SKM-1 treated with dmso at 0.1 percent for 144 hours (cell line): ENCODE data around the gene CPED1.
"Not testable (repeated sequence)": the region's sequence is repeated elsewhere in the genome, so short reads cannot be mapped to it uniquely, and the experiment has no call there.

Experiments used
- DNase-seq: peaks from one replicate; lab custom pipeline; 2025; ENCODE audit not compliant: unreplicated experiment; lab: John Stamatoyannopoulos, UW

The CPED1 gene

DNA sequence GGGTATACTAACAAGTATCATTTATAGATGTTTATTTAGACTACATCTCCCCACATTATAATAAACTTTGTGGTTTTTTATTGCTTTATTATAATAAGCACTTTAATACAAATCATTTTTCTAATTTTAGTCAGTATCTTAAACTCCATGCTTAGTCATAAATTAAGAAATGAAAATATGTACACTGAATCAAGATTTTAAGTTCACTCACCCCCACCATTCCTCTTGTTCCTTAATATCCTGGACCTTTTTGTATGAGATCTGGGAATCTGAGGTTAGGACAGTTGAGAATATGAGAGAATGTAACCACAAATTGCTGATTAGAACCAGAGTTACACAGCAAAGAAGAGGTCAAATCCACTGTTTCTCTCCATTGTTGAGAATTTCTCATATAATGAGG is 246.7 kb downstream of the CPED1 start:
- DNase-seq: no peak

GRCh38 chr7:121237601-121238000 is 249.1 kb downstream of the CPED1 start:
- DNase-seq: no peak

DNA sequence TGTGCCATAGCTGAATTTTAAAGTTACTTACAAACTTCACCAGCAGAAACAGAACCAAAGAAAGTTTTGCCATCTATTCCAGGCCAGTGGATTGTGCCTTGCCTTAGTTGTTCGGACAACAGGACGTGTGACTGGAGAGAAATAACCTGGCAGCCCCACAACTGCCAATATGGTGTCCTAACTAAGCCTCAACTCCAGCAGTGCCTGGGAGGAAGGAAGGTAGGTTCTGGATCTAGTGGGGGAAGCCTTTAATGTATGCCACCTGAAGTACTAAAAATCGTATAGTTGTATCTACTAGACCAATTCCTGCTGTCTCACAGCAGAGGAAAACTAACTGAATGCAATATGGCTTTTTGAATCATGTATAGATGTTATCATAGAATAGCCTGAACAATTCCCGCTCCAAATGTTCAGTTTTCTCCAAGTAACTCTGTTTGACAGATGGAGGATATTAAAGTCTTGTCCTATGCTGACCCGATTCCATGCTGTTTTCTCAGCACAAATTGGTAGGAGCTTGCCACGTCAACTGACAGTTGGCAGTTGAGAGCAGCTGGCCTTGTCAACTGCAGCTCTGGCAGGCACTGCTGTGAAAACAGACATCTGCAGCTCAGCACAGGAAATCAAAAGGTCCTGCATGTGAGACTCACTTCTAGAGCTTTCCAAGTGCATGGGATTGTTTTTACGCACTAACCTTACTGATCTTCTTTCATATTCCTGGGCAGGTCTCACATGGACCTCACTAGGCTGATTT is 255.8 kb downstream of the CPED1 start:
- no peak for DNase-seq

DNA sequence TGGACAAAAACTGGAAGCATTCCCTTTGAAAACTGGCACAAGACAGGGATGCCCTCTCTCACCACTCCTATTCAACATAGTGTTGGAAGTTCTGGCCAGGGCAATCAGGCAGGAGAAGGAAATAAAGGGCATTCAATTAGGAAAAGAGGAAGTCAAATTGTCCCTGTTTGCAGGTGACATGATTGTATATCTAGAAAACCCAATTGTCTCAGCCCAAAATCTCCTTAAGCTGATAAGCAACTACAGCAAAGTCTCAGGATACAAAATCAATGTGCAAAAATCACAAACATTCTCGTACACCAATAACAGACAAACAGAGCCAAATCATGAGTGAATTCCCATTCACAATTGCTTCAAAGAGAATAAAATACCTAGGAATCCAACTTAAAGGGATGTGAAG is 262.9 kb downstream of the CPED1 start:
- DNase-seq: not testable (repeated sequence)

DNA sequence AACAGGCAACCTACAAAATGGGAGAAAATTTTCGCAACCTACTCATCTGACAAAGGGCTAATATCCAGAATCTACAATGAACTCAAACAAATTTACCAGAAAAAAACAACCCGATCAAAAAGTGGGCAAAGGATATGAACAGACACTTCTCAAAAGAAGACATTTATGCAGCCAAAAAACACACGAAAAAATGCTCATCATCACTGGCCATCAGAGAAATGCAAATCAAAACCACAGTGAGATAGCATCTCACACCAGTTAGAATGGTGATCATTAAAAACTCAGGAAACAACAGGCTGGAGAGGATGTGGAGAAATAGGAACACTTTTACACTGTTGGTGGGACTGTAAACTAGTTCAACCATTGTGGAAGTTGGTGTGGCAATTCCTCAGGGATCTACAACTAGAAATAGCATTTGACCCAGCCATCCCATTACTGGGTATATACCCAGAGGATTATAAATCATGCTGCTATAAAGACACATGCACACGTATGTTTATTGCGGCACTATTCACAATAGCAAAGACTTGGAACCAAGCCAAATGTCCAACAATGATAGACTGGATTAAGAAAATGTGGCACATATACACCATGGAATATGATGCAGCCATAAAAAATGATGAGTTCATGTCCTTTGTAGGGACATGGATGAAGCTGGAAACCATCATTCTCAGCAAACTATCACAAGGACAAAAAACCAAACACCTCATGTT is 264.2 kb downstream of the CPED1 start:
- not testable (repeated sequence) for DNase-seq

GRCh38 chr7:121259826-121260225 is 271.3 kb downstream of the CPED1 start:
- no peak for DNase-seq

GRCh38 chr7:121261207-121261884 is 272.8 kb downstream of the CPED1 start:
- no peak for DNase-seq

DNA sequence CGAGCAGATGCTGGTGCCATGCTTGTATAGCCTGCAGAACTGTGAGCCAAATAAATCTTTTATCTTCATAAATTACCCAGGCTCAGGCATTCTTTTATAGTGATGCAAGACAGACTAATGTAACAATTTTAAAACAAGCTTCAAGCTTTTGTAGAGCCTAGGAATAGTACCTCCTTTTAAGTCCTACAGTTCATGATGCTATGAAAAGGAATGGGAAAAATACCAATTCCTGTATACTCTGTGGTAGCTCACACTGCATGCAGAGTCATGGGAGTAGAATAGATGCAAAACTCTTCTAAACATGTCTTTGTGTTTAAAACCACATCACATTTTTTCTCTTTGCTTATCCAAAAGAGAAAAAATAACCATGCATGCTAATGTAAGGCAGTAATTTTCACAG is 273.7 kb downstream of the CPED1 start:
- DNase-seq: no peak

DNA sequence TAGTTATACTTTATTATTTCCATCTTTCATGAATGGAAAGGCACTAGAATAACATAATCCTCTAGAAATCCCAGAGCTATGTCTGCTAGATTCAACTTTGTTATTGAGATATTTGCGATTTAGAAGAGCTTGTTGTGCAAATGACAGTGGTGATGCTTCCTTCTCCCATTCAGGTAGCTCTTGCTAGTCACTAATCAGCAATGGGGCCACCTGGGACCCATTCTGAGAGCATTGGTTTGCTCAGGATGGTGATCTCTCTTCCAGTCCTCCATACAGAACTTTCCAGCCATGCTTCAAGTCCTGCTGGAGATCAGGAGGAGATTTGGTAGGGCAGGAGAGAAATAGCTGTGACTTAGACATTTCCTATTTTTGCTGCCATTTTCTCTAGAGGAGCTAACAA is 274.5 kb downstream of the CPED1 start:
- no peak for DNase-seq

DNA sequence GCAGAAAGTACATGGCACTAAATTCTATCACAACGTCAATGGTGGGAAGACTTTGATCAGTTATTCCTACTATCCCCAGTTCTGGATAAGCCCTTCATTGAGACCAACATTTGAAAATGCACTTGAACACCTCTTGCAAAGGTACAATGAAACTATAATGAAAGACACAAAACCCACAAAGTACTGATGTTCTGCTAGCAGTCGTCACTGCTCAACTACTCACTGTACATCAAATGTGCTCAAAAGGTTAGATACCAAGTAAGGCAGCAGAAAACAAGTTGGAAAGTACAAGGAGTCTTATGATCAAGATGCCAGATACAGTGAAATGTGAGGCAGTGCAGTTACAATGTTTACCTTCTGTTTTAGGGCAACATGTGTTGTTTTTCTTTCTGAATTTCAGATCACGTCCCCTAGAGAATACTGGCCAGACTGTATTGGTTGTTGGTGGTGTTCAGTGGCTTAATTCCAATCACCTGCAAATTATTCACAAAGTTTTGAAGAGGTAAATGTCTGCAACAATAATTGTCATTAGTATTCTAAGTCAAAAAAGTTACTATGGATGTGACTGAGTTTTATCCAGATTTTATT is 277.9 kb downstream of the CPED1 start:
- no peak for DNase-seq

GRCh38 chr7:121267612-121268011 is 279.1 kb downstream of the CPED1 start:
- no peak for DNase-seq

- DNase-seq: no peak
Measured at GRCh38 chr7:121269798-121270197, 281.3 kb downstream of the CPED1 start.

- DNase-seq: no peak
Measured at GRCh38 chr7:121271098-121271497, 282.6 kb downstream of the CPED1 start.

GRCh38 chr7:121271916-121272315 is 283.4 kb downstream of the CPED1 start:
- no peak for DNase-seq

DNA sequence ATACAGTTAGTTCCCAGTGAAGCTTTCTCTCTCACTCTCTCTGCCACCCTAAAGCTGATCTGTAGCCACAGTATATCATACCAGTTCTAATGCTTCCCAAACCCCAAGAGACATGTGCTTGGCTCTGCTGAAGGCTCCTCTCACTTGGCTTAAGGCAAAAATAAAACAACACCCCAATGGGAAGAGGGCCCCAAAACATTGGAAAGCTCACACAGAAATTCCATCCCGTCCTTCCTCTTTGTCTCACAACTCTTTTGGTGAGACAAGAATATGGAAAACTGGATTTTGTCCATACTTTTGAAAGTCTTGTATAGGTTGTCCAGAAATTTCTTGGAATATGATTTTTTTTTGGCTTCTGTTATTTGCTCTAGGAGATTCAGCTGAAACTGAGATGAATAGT is 284.2 kb downstream of the CPED1 start:
- no peak for DNase-seq

DNA sequence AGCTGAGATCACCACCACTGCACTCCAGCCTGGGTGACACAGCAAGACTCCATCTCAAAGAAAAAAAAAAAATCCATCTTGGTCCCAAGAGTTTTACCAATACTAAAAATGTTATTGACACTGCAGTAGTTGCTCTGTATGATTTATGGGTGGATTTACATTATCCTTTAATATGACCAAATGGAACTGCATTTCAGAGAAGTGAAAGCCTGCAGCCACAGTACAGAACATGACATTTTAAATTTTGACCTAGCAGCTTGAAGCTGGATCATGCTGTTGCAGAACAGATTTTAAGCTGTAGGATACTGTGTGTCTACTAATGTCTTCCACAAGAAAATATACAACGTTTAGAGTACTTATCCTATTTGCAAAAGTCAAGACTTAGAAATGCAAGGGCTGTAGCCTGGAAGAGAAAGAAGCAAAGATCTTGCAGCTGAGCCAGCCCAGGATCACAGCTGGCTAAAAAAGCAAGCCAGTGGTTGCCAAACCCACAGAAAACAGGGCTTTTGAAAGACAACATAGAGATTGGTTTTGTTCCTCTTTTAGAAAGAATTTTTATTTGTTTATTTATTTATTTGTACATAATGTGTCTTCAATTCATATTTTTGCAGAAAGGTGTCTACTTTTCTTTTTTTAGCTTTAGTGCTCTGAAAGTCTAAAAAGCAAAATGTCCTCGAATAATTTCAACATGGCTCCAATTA is 285.1 kb downstream of the CPED1 start:
- no peak for DNase-seq

DNA sequence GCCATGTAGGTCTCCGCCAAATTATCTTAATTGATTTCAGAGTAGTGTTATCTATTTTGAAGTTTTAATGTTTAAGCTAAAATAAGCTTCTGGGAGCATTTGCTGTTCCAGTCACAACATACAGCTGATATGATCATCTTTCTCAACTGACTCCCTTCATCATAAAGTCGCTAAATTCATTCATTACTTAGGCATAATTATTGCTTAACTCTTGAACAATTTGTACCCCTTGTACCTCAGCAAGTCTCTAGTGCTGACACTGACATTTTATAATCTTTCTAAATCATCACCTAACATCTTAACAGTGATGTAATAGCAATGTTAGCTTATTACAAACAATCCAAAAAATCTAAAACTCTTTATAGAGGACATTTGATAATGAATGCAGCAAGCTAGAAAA is 286.0 kb downstream of the CPED1 start:
- DNase-seq: no peak

DNA sequence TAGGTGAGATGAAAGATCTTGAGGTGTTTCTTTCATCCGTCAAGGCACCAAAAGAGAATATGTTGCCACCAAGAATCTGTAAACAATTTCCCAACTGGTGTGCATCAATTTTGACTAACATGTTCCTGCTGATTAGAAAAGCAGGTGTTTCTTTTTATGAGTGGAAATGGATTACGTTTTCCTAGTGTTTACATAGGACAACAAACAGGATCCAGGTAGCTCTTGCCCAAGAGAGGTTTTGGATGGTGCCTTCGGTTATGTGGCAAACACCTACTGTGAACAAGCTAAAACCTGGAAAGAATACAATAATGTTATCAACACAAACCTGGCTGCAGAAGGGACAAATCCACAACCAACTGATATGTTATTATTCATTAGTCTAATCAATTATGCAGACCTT is 286.7 kb downstream of the CPED1 start:
- DNase-seq: no peak

DNA sequence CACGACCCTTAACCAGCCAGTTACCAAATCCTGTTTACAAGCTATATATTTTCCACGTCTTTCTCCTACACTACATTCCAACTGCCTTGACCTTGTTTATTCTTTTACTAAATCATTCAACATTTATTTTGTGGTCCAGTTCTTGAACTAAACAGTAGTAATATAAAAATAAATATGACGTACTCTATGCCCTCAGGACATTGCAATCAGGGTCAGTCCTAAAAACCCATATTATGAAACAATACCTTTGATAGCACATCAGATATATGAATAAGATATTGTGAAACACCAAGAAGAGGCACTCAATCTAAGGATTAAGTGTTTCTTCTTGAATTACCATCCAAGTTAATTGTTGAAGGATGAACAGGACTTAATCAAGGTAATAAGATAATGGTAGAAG is 287.8 kb downstream of the CPED1 start:
- DNase-seq: no peak

DNA sequence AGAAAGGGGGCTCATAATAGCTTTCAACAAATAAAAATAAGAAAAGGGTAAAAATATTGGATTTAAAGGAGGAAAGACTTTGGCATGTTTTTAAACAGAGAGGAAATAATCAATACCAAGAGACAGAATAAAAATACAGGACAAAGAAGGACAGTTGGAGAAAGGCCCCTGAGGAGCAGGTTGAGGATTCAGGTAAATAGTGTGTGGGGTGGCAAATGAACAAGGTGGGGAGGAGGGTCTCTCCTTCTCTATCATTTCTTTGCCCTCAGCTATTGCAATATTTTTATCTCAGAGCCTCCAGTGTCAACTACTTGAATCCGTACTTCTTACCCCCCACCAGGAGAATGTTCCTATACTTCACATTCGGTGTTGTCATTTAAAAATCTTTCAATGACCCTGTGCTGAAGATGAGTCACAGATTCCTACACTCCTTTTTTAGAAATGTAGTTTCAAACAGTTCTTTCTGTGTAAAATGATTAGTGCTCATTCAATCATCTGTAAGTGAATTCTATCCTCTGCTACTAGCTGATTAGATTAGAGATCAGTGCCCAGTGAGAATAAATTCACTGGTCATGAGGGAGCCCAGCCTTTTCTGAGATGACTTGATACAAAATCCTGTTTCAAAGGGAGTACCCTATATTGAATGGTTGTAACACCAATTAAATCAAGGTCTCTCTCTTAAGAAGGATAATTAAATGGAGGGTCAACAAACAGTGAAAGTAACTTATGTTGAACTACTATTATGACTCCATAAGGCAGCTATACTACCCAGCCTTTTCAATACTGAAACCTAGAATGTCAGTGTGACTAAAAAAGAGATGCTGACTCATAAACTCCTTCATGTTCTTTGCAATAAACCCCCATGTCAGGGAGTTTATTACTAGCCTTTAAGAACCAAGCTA is 289.9 kb downstream of the CPED1 start:
- no peak for DNase-seq
